T follicular helper cell (primary cell): Measurements from ENCODE around the gene CHST13.

ENCODE experiments used
- DNase-seq: peaks from one replicate; pipeline ENCODE4 v3.0.0-alpha.2; 2020; ENCODE audit warnings: low read depth

Gene CHST13

DNA sequence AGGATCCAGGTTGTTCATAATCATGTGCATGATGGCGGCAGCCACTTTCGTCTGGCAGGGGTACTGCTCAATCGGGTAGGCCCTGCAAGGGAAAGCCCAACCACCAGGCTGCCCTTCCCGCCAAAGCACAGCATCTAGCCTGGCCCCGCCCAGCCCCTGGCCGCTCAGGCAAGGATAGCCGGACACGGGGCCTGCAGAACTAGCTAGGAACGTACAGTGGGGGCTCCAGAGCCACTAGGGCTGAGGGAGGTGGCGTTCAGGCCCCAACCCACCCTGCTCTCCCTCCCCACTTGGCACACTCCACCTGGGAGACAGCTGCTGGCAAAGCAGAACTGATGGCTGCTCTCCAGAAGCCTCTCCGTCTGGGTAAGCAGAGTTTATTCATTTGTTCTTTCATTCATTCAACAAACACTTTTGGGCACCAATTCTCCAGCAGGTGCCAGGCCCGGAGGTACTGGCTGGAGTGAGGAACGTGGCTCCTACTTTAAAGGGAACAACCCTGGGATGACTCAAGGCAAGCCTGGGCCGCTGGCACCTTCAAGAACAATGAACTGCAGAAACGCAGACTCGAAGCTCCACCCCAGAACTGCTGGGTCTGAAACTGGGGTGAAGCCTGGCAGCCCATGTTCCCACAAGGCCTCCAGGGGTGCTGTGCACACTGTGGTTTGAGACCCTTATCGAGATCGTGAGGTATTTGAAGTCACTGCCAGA is 14.2 kb upstream of the CHST13 start:
- no peak for DNase-seq

DNA sequence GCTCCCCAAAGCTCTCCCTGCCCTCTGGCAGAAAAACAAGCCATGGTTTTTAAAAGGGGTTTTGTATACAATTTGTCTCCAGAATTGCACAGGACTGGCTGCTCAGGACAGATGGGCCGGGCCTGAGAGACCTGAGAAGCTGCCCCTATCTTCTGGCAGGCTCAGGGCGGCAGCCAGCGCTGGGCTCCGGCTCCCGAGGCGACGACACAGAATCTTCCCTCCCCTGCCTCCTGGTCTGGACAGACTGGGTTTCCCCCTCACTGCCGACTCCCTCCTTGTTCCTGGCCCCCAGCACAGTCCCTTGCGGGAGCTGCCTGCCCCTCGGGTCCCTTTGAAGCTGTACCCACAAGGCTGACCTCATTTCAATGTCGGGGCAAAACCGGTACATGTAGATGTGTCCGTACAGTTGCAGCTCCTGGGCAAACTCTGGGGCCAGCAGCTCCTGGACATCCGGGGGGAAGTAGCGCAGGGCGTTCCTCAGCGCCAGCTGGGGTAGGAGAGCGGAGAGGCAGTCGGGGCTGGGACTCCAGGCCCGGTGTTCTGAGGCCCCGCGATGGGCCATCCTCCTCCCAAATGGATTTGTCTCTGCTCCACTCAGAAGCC is 13.5 kb upstream of the CHST13 start:
- no peak for DNase-seq

- no peak for DNase-seq
Observed at GRCh38 chr3:126511291-126511690, 12.7 kb upstream of the CHST13 start.

- no peak for DNase-seq
Observed at GRCh38 chr3:126512026-126512425, 11.9 kb upstream of the CHST13 start.

- DNase-seq: no peak
Observed at GRCh38 chr3:126512916-126513650, 10.9 kb upstream of the CHST13 start.

GRCh38 chr3:126514161-126514560 is 9.8 kb upstream of the CHST13 start:
- DNase-seq: no peak

DNA sequence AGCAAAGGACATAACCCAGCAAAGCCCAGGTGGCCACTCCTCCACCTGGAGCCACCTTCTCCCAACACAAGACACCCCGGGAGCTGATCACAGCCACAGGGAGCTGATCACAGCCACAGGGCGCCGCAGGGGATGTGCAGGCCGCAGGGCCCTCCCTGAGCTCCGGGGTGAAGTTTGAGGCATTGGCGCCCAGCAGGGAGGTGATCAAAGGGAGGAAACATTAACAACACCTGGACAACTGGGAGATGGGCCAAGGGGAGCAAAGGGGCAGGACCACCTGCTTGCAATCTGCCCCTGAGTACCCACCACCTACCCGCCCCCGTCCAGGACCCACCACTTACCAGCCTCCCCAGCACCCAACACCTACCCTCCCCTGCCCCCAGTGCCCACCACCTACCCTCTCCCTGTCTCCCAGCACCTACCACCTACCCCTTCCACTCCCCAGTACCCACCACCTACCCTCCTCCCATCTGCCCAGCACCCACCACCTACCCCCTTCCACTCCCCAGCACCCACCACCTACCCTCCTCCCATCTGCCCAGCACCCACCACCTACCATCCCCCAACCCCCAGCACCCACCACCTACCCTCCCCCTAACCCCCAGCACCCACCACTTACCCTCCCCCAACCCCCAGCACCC is 8.8 kb upstream of the CHST13 start:
- no peak for DNase-seq

- no peak for DNase-seq
Observed at GRCh38 chr3:126516152-126516935, 7.6 kb upstream of the CHST13 start.

- no peak for DNase-seq
Observed at GRCh38 chr3:126516936-126517290, 7.0 kb upstream of the CHST13 start.

DNA sequence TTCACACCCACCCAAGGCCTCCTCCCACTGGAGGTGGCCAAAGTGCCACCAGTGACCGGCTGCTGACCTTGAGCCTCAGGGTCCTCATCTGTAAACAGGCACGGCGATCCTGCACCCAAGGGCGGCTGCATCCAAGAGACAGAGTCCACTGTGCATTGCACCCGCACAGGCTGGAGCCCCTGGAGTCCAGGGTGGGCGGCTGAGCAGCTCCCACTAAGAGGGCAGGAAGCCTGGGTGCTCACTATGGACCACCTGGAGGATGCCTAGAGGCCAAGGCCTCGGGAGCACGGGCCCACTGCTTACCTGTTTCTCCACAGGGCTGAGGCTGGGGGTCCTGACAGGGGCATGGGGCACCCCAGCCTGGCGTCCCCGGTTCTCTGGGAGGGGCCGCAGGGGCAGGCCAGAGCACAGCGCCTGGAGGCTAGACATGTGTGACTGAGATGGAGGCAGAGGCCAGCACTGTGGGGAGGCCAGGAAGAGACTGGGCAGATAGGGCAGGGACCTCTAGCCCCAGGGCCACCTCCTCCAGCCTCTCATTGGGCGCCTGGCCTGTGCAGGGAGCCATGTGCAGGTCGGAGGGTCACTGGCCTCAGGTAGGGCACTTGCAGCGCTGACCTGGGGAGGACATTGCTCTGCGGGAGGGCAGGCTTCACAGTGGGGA is 6.5 kb upstream of the CHST13 start, which contains the start of gene UROC1:
UROC1 (minus strand) TSS at position 483 of the 661 bp plus-strand sequence; CDS start at position 429, 54 bp downstream.
- no peak for DNase-seq

- DNase-seq: no peak
Observed at GRCh38 chr3:126517986-126518778, 5.8 kb upstream of the CHST13 start.

GRCh38 chr3:126518779-126519177 is 5.2 kb upstream of the CHST13 start:
- DNase-seq: no peak

DNA sequence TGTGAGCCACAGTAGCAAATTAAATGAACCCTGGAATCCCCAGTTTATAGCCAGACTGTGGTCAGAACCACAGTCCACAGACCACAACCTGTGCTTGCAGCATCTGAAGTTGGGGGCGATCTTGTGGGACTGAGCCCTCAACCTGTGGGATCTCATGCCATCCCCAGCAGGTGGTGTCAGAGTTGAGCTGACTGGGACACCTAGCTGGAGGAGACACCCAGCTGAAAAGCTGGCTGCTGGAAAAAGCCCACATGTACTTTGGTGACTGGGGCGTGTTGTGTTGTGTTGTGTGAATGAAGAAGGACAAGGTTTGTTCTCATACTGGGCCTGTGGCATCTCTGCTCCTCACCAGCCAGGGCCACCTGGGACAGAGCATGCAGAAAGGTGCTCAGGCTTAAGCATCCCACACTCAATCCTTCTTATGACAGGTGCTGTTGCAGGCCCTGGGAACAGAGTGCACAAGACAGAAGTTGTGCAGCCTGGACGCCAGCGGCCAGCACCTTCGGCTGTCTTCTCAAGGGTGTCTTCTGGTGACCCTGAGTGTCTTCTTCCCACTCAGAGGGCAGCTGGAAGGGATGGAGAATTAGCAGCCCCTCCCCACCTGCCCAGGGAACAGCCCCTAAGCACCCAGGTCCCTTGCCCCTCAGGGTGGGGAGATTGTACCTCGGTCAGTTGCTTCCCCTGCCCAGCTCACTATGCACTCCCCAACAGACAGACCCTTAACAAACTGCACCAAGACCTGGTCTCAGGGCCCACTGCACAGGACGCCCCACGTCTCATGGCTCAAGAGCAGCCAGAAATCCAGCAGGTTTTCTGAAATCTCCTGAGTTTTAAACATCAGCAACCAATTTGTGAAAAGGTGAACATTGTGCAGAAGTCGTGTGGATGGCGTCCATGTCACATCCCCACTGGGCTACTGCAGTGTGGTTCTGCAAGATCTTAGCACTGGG is 4.2 kb upstream of the CHST13 start:
- DNase-seq: no peak

DNA sequence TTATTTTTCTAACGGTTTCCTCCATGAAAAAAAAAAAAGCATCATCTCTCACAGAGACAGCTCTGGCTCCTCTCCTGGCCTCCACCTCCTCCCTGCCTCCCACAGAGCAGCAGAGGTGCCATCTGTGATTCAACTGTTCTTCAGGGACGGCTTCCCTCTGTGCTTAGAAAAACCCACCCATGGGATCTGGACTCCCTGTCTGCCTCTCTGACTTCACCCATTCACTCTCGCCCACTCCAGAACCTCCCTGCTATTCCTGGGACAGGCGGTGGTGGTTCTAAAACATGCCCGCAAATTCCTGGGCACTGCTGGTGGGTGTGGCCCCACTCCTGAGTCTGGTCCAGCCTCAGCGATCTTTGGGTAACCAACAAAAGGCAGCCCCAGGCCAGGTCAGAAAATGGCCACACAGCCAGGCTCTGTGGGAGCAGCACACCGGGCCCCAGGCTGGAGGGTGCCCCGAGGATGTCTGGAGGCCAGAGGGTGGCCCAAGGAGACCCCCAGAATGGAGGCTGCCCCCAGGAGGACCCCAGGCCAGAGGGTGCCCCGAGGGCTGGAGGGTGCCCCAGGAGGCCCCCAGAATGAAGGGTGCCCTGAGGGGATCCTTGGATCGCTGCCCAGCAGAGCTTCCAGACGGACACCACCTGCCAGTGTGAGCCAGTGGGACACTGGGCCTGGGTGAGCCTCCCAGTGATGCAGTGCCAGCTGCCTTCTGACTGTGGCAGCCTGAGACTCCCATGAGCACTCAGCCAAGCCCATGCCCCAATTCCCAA is 2.6 kb upstream of the CHST13 start:
- DNase-seq: no peak

- DNase-seq: peak; percentile 10
Observed at GRCh38 chr3:126522363-126522788, 1.6 kb upstream of the CHST13 start.

DNA sequence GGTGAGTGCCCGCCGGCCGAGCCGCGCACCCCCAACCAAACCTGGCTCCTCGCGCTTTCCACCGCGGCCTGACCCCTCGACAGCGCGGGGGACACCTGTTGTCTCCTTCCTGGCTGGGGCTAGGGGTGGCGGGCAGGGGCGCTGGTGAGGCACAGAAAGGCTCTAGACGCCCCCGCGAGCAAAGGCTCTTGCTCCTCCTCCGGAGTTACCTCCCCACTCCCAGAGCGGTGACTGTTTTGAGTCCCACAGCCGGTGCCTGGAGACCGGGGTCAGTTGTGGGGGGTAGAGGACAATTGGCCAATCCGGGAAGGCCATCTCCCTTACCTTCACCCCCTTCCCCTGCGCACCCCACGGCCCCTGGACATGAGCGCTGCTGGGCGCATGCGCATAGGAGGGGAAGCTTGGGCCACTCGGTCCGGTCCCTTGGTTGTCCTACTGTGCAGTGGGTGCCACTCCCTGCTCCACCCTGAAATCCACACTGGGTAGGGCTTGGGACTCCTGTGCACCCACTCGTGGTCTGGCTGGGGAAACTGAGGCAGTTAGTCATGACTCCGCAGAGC is 554 bp downstream of the CHST13 start:
- no peak for DNase-seq

GRCh38 chr3:126525091-126525852 is 1.3 kb downstream of the CHST13 start:
- no peak for DNase-seq
